Measurements from ENCODE around the gene UGGT1.
"Not testable (repeated sequence)": the region's sequence is repeated elsewhere in the genome, so short reads cannot be mapped to it uniquely, and the experiment has no call there.

UGGT1 gene

GRCh38 chr2:128115921-128116623, 25.1 kb downstream of the UGGT1 start:
- no peak for DNase-seq

- no peak for DNase-seq
Measured at GRCh38 chr2:128134573-128134972, 43.6 kb downstream of the UGGT1 start.

GRCh38 chr2:128137094-128137616, 46.2 kb downstream of the UGGT1 start:
- DNase-seq, result no peak

- peak; percentile 84 for DNase-seq
Measured at GRCh38 chr2:128139624-128140023, 48.6 kb downstream of the UGGT1 start.

- no peak for DNase-seq
Measured at GRCh38 chr2:128145651-128146050, 54.7 kb downstream of the UGGT1 start.

- DNase-seq, result no peak
Measured at GRCh38 chr2:128153786-128154185, 62.8 kb downstream of the UGGT1 start.

- DNase-seq, result no peak
Measured at GRCh38 chr2:128154225-128154624, 63.2 kb downstream of the UGGT1 start.

- no peak for DNase-seq
Measured at GRCh38 chr2:128155970-128156369, 65.0 kb downstream of the UGGT1 start.

- DNase-seq, result no peak
Measured at GRCh38 chr2:128156812-128157211, 65.8 kb downstream of the UGGT1 start.

GRCh38 chr2:128157644-128158043, 66.6 kb downstream of the UGGT1 start:
- no peak for DNase-seq

- no peak for DNase-seq
Measured at GRCh38 chr2:128158176-128158575, 67.2 kb downstream of the UGGT1 start.

GRCh38 chr2:128159437-128159836, 68.4 kb downstream of the UGGT1 start:
- DNase-seq, result no peak

- no peak for DNase-seq
Measured at GRCh38 chr2:128160616-128161275, 69.7 kb downstream of the UGGT1 start.

- DNase-seq, result no peak
Measured at GRCh38 chr2:128162266-128162665, 71.3 kb downstream of the UGGT1 start.

GRCh38 chr2:128164311-128164710, 73.3 kb downstream of the UGGT1 start:
- DNase-seq, result no peak

- DNase-seq, result no peak
Measured at GRCh38 chr2:128166746-128167353, 75.8 kb downstream of the UGGT1 start.

- no peak for DNase-seq
Measured at GRCh38 chr2:128169094-128169493, 78.1 kb downstream of the UGGT1 start.

GRCh38 chr2:128169497-128169896, 78.5 kb downstream of the UGGT1 start:
- no peak for DNase-seq

- DNase-seq, result no peak
Measured at GRCh38 chr2:128169933-128170709, 79.1 kb downstream of the UGGT1 start.

- DNase-seq, result no peak
Measured at GRCh38 chr2:128170776-128171175, 79.8 kb downstream of the UGGT1 start.

GRCh38 chr2:128172191-128172590, 81.2 kb downstream of the UGGT1 start:
- no peak for DNase-seq

- not testable (repeated sequence) for DNase-seq
Measured at GRCh38 chr2:128174067-128174466, 83.1 kb downstream of the UGGT1 start.

GRCh38 chr2:128177315-128177714, 86.3 kb downstream of the UGGT1 start:
- DNase-seq, result no peak
